ENCODE results near the gene CCDC185. TPM values are rescaled to one million over a fixed set of nuclear protein-coding genes. Genes with fewer than 3 reads are reported as not detected.
"Not testable (repeated sequence)": the region's sequence is repeated elsewhere in the genome, so short reads cannot be mapped to it uniquely, and the experiment has no call there.

Gene CCDC185
- total RNA-seq, 1 experiment from 2014 or later, result not detected

DNA sequence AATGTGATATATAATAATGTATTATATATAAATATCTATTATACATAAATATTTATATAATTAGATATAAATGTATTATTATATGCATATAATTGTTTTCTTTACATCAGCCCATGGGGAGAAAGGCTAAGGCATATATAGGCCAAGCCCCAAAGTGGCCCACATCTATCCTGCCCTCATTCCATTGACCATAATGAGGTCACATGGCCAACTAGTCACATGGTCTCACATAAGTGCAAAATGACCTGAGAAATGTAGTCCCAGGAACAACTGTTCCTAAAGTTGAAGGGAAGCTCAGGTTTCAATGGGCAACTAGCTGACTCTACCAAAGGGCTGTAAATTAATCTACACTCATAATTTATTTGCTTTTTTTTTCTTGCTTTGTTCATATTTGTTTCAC, 14.5 kb upstream of the CCDC185 start:
- in situ Hi-C loops (cut with HindIII; ENCODE audit: low pct_unique_long_range_greater_than_20kb, low sequenced_read_pairs), result no loop called here
- DNase-seq (ENCODE audit: low read depth), result no peak

DNA sequence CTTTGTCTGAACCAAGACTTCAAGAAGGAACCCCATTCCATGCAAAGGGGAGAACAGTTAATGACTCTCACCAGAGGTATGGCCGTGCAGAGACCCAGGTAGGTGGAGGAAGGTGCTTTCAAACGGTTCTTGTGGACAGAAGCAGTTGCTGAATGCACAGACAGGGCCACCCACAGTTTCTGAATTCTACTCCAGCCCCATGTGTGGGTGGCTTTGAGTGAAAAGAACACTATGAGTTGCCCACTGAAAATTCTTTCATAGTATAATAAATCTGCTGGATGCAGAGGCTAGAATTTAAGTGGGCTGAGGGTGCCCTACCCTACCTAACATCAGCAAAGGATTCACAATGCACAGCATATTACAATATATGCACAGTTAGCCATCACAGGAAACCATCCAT, 7.2 kb upstream of the CCDC185 start:
- in situ Hi-C loops (cut with HindIII; ENCODE audit: low pct_unique_long_range_greater_than_20kb, low sequenced_read_pairs), result no loop called here
- no peak for DNase-seq (ENCODE audit: low read depth)

DNA sequence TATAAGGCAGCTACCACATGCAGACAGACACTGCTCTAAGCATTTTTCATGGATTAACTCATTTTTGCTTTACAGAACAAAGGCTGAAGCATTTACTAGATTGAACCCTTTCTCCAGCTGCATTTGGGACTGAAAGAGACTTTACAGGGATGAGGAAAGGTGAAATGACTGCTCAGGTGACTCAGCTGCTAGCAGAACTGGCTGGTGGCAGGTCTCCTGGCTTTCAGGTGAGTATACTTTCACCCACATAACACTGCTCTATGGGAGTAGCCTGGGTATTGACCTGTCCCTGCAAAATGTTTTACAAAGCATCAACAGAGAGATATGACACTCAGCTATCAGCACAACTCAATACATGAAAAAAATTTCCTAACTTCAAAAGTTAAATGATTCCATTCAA, 2.6 kb upstream of the CCDC185 start:
- DNase-seq (ENCODE audit: low read depth), result no peak
- in situ Hi-C loops (cut with HindIII; ENCODE audit: low pct_unique_long_range_greater_than_20kb, low sequenced_read_pairs), result no loop called here

DNA sequence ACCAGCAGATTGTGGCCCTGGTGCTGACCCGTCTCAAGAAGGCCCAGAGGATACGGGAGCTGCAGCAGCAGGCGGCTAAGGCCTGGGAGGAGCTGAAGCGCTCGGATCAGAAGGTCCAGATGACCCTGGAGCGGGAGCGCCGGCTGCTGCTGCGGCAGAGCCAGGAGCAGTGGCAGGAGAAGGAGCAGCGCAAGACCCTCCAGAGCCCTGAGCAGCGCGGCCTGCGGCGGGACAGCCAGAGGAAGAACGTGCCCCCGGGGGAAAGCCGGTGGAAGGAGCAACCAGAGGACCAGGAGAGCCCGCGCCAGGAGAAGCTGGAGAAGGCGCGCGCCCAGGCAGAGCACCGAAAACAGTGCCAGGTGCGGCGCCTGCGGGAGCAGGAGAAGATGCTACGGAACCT, 1.0 kb downstream of the CCDC185 start:
- no peak for DNase-seq (ENCODE audit: low read depth)
- in situ Hi-C loops (cut with HindIII; ENCODE audit: low pct_unique_long_range_greater_than_20kb, low sequenced_read_pairs), result no loop called here

DNA sequence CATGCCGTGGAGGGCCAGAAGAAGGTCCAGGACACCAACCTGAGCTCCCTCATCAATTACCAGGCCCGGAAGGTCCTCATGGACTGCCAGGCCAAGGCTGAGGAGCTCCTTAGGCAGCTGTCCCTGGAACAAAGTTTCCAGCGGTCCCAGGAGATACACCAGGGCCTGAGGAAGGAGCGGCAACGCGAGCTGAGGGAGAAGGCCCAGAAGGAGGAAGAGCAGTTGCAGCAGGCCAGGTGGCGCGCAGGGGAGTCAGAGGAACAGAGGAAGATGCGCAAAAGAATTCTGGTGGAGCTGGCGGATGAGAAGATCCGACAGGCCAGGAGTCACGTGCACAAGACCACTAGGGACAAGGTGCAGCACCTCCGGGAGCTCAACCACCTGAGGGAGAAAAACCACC, 1.5 kb downstream of the CCDC185 start:
- no peak for DNase-seq (ENCODE audit: low read depth)

DNA sequence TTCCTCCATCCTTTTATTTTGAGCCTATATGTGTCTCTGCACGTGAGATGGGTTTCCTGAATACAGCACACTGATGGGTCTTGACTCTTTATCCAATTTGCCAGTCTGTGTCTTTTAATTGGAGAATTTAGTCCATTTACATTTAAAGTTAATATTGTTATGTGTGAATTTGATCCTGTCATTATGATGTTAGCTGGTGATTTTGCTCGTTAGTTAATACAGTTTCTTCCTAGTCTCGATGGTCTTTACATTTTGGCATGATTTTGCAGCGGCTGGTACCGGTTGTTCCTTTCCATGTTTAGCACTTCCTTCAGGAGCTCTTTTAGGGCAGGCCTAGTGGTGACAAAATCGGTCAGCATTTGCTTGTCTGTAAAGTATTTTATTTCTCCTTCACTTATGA, 6.2 kb downstream of the CCDC185 start:
- in situ Hi-C loops (cut with HindIII; ENCODE audit: low pct_unique_long_range_greater_than_20kb, low sequenced_read_pairs), result not testable (repeated sequence)

More for the DNA sequence above, 1.5 kb downstream of the CCDC185 start:
- in situ Hi-C loops (cut with HindIII; ENCODE audit: low pct_unique_long_range_greater_than_20kb, low sequenced_read_pairs), result no loop called here

DNA sequence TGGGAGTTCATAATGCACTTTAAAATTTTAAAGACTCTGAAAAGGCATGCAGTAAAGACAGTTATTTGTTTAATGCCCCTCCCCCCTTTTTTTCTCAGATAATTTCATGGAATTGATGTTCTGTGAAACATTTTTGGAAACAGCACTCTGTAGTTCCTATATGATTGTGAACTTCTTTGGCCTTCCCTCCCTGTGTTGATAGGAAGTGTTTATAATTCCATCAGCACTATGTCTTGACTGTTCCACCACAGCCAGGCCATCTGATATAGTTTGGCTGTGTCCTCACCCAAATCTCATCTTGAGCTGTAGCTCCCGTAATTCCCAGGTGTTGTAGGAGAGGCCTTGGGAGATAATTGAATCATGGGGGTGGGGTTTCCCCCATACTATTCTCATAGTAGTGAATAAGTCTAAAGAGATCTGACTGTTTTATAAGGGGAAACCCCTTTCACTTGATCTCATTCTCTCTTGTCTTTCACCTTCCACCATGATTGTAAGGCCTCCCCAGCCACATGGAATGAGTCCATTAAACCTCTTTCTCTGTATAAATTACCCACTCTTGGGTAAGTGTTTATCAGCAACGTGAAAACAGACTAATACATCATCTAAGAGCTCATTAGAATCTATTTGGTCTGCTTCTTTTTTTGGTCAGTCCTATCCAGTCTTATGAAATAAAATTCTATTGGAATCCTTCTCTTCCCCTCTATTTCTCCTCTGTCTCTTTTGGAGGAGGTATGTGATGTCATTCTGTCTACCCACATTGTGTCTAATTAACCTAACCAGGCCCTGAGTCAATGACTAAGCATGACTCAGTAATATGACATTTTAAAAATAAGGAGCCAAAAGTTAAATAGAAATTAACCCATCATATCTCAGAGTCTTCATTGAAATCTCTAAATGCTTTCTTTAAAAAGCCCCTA, 8.9 kb downstream of the CCDC185 start:
- peak; percentile 67 for DNase-seq (ENCODE audit: low read depth)
- in situ Hi-C loops (cut with HindIII; ENCODE audit: low pct_unique_long_range_greater_than_20kb, low sequenced_read_pairs), result no loop called here

More for the DNA sequence above, 6.2 kb downstream of the CCDC185 start:
- not testable (repeated sequence) for DNase-seq (ENCODE audit: low read depth)

DNA sequence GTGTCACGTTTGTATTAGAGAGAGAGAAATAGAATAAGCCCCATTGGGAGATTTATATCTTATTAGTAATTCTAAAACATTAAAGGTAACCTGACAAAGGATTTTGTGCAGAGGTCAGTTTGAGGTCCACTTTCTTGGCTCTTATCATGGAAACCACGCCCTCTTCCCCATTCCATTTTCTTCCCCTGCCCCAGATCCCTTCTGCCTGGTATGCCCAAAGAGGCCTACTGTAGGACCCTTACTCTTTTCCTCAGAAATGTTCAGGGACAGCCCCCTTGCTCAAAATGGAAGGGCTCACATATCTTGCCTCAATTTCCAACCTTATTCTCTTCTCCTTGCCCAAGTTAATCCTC, 9.6 kb downstream of the CCDC185 start:
- in situ Hi-C loops (cut with HindIII; ENCODE audit: low pct_unique_long_range_greater_than_20kb, low sequenced_read_pairs), result no loop called here
- no peak for DNase-seq (ENCODE audit: low read depth)

DNA sequence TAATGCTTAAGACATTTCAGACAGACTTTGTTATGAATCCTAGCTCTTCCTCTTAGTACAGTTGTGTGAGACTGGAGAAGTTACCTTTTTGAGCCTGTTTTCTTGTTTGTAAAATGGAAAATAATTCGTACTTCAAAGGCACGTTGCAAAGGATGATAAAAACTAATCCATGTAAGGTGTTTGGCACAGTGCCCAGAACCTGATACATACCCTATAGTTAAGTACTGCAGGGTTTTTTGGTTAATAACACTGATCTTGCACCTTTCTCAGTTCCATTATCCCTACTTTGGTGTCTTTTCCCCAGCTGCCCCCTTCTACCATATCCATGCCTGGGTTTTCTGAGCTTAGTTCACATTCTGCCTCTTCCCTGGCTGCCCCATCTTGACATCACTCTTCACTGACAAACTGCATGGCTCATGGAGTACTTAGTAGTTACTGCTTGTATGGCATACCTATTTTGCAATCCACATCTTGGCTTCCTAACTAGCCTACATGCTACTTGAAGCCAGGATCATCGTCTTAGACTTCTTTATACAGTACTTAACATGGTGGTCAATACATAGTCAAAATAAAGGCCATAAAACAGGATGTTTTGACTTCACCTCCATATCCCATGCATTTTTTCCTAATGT, 10.1 kb downstream of the CCDC185 start:
- in situ Hi-C loops (cut with HindIII; ENCODE audit: low pct_unique_long_range_greater_than_20kb, low sequenced_read_pairs), result no loop called here
- no peak for DNase-seq (ENCODE audit: low read depth)

DNA sequence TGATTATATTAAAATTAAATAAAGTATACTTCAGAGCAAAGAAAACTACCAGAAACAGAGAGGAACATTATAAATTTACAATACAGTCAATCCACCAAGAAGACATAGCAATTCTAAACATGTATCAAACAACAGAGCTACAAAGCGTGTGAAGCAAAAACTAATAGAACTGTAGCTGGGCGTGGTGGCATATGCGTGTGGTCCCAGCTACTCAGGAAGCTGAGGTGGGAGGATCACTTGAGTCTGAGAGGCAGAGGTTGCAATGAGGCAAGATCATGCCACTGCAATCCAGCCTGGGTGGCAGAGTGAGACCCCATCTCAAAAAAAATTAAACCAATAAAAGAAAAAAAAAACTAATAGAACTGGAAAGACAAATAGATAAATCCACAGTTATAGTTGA, 12.3 kb downstream of the CCDC185 start:
- DNase-seq (ENCODE audit: low read depth), result no peak
- in situ Hi-C loops (cut with HindIII; ENCODE audit: low pct_unique_long_range_greater_than_20kb, low sequenced_read_pairs), result no loop called here

DNA sequence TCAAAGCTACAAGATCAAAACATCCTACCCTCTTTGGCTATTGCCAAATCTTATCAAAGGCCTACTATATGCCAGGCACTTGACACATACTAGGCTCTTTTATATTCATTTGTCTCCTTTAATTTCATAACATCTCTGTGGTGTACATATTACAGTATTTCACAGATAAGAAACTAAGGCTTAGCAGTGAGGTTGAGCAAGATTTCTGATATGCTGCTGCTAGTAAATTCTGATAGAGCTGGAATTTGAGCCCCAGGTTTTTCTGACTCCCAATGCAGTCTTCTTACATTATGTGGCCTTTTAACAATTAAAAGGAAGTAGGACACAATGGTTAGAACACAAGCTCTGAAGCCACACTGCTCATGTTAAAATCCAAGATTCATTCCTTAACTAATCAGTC, 16.8 kb downstream of the CCDC185 start:
- no peak for DNase-seq (ENCODE audit: low read depth)
- in situ Hi-C loops (cut with HindIII; ENCODE audit: low pct_unique_long_range_greater_than_20kb, low sequenced_read_pairs), result no loop called here

DNA sequence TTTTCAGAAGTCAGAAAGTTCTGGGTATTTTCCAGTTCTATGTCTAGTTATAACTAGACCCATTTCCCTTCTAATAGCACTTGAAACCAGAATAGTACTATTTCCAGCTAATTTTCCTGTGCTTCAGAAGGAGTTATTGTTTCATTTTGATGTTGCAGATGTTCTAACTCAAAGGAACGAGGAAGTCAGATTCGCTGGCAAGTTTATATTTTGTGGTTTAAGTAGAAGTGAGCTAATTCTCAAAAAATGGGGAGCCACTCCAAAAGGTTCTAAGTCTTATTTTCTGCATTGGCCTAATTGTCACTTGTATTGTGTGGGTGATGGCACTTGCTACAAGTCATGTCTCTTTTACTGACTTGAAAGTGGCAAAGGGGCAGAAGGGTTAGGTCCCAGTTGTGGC, 18.1 kb downstream of the CCDC185 start:
- DNase-seq (ENCODE audit: low read depth), result no peak
- in situ Hi-C loops (cut with HindIII; ENCODE audit: low pct_unique_long_range_greater_than_20kb, low sequenced_read_pairs), result no loop called here

DNA sequence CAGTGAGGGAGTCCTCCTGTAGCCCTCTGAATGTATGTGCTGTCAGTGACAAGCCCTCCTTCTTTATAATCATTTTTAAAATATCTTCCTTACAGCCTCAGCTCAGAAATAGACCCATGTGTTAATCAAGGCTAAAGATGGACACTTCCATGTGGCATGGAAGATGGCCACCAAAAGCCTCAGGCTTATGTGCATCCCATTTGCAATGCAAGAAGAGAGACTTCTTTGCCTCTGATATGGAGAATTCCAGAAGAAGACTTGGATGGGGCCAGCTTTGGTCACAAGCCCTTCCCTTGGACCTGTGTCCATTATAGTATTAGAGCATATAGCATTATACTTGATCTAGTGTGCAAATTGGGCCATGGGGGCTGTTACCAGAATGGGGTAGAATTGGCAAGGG, 18.5 kb downstream of the CCDC185 start:
- in situ Hi-C loops (cut with HindIII; ENCODE audit: low pct_unique_long_range_greater_than_20kb, low sequenced_read_pairs), result no loop called here
- DNase-seq (ENCODE audit: low read depth), result no peak

DNA sequence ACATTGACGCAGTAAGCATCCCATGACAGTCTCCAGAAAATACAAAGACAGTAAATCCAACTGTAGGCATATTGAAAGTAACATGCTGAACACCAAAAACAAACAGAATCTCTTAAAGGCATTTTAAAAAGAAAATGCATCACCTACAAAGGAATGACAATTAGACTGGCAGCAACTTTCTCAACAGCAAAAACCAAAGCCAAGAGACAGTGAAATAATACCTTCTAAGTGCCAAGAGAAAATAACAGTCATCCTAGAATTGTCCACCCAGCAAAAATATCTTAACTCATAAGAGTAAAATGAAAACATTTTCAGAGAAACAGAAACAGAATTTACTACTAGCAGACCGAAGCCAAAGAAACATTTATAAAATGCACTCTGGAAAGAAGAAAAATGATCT, 20.0 kb downstream of the CCDC185 start:
- in situ Hi-C loops (cut with HindIII; ENCODE audit: low pct_unique_long_range_greater_than_20kb, low sequenced_read_pairs), result no loop called here
- DNase-seq (ENCODE audit: low read depth), result no peak

DNA sequence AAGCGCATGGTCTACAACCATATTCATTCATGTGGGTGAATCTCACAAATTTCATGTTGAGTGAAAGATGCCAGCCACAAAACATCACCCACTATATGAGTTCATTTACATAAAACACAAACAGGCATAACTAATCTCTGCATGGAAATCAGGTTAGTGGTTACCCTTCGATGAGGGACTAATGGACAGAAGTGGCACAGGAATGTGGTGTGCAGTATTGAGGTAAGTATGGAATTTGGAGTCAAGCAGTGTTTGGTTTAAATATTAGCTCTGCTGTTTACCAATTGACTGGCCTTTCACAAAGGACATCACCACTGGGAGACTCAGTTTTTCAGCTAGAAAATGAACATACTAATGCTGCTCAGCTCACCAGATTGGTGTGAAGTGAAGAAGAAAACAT, 24.2 kb downstream of the CCDC185 start:
- peak; percentile 75 for DNase-seq (ENCODE audit: low read depth)

DNA sequence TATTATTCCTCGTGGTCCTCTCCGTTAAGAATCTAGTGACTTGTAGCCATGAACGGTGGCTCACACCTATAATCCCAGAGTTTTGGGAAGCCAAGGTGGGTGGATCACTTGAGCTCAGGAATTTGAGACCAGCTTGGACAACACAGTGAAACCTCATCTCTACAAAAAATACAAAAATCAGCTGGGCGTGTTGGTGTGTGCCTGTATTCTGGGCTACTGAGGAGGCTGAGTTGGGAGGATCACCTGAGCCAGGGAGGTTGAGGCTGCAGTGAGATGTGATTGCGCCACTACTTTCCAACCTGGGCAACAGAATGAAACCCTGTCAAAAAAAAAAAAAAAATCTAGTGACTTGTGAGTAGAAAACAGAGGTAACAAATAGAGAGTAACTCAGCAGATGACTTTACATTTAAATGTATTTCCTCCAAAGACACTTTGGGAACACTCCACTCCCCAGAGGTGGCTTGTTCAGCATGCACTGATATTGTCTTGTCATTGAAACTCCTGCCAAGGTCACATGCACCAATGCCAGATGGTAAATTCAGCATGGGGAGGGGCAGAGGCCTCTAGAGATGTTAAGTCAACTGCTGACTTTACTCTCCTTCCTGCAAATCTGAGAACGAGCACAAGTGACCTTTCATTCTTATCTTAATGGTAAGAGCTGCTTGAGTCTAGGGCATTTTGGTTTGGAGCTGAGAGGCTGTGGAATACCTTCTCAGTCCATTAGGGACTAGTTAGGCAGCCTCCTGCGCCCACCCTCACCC, 24.9 kb downstream of the CCDC185 start:
- in situ Hi-C loops (cut with HindIII; ENCODE audit: low pct_unique_long_range_greater_than_20kb, low sequenced_read_pairs), result no loop called here
- no peak for DNase-seq (ENCODE audit: low read depth)

More for the DNA sequence above, 24.2 kb downstream of the CCDC185 start:
- in situ Hi-C loops (cut with HindIII; ENCODE audit: low pct_unique_long_range_greater_than_20kb, low sequenced_read_pairs), result no loop called here

DNA sequence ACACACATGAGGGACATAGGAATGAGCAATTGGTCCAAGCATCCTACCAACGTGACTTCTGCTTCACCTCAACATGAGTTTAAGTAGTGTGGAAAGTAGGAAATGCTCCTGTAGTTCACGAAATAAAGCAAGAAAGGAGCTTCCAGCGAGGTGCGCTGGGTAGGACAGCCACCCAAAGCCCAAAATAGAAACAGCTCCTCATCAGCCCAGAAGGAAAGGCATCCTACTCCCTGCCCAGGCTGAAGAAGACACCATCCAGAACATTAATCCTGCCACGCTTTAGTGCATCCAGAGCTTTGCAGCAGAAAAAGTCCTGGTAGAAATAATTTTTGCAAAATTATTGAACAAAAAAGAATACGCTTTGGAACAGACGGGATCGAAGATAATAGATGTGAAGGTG, 25.9 kb downstream of the CCDC185 start:
- DNase-seq (ENCODE audit: low read depth), result no peak
- in situ Hi-C loops (cut with HindIII; ENCODE audit: low pct_unique_long_range_greater_than_20kb, low sequenced_read_pairs), result no loop called here

DNA sequence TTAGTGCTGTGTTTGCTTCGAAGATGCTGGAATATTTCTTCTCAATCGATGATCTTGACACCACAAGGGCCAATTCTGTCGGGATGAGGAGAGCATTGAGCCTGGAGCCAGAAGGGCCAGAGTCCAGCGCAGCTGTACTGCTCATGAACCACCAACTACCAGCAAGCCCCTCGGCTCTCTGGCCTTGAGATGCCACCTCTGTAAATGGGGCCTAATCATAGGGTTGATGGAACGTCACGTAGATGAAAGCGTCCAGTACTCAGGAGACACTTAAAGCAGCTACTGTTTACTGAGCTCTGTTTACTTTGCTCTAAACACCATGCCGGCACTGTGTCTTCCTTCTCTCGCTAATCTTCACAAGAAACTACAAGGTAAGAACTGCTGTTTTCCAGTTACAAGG, 26.3 kb downstream of the CCDC185 start:
- no peak for DNase-seq (ENCODE audit: low read depth)
- in situ Hi-C loops (cut with HindIII; ENCODE audit: low pct_unique_long_range_greater_than_20kb, low sequenced_read_pairs), result no loop called here

DNA sequence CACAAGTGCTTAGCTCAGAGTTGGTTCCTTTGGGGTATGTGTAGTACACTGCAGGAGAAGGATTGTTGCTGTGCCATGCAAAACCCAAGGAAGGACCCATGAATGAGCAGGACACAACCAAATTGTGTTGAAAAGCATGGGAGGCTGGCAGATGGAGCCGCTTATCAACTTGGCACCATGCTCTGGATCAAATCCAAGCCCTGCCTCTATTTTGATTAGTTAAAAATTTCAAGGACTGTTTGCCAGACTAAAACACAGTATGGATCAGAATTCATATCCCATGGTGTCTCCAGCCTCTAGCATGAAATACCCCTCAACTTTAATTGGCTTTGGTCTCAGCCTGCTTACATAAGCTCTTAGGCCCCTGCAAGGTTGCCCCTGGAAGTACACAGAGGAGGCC, 27.8 kb downstream of the CCDC185 start:
- in situ Hi-C loops (cut with HindIII; ENCODE audit: low pct_unique_long_range_greater_than_20kb, low sequenced_read_pairs), result no loop called here
- no peak for DNase-seq (ENCODE audit: low read depth)
